AG09309 (cell line): ENCODE measurements around the gene PON3.

Experiments used
- DNase-seq: peaks from one replicate; pipeline ENCODE4 v3.0.0-alpha.2; 2010; ENCODE audit warnings: low read depth
- H3K4me3 ChIP-seq: 2 replicates; pipeline ENCODE4 v1.5.1; 2011; ENCODE audit warnings: mild to moderate bottlenecking, low read depth, low read length, moderate library complexity; ENCODE audit not compliant: control insufficient read depth
- TF ChIP-seq, protein P1 (sequence below): IDR thresholded peaks from 2 replicates; pipeline ENCODE4 v1.5.1; 2011; ENCODE audit warnings: mild to moderate bottlenecking, low read depth, low read length, inconsistent platforms; ENCODE audit not compliant: insufficient read depth, control insufficient read depth; ENCODE audit errors: missing control alignments

The PON3 gene

DNA sequence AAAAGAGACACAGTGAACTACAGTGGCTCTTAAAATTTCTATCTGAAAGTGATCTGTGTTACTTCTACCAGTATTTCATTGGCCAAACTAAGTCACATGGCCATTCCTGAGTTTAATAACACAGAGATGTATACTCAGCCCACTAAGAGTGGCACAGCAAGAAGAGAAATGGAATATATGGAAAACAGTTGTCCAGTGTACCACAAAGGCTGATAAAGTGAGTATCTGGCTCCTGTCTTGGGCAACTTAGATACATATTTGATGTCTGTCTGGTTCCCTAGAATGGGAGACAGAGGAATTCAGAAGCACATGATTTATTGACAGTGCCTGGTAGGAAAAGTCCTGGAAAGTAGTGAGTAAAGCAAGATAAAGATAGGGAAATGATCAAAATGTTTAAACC is 61.7 kb downstream of the PON3 start:
- TF ChIP-seq, protein P1, sequence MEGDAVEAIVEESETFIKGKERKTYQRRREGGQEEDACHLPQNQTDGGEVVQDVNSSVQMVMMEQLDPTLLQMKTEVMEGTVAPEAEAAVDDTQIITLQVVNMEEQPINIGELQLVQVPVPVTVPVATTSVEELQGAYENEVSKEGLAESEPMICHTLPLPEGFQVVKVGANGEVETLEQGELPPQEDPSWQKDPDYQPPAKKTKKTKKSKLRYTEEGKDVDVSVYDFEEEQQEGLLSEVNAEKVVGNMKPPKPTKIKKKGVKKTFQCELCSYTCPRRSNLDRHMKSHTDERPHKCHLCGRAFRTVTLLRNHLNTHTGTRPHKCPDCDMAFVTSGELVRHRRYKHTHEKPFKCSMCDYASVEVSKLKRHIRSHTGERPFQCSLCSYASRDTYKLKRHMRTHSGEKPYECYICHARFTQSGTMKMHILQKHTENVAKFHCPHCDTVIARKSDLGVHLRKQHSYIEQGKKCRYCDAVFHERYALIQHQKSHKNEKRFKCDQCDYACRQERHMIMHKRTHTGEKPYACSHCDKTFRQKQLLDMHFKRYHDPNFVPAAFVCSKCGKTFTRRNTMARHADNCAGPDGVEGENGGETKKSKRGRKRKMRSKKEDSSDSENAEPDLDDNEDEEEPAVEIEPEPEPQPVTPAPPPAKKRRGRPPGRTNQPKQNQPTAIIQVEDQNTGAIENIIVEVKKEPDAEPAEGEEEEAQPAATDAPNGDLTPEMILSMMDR: no peak
- no peak for DNase-seq
- H3K4me3 ChIP-seq: no peak overlapping the region

DNA sequence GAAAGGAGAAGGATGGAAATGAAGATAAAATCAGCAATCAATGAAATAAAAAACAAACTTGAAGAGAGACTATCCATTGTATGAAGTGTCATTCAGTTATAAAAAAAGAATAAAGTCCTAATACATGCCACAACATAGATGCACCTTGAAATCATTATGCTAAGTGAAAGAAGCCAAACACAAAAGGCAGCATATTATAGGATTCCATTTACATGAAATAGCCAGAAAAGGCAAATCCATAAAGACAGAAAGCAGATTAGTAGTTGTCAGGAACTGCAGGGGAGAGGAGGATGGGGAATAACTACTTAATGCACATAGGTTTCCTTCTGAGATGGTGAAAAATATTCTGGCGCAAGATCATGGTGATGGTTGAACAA is 65.2 kb downstream of the PON3 start:
- H3K4me3 ChIP-seq: no peak overlapping the region
- TF ChIP-seq, protein P1: no peak
- no peak for DNase-seq

DNA sequence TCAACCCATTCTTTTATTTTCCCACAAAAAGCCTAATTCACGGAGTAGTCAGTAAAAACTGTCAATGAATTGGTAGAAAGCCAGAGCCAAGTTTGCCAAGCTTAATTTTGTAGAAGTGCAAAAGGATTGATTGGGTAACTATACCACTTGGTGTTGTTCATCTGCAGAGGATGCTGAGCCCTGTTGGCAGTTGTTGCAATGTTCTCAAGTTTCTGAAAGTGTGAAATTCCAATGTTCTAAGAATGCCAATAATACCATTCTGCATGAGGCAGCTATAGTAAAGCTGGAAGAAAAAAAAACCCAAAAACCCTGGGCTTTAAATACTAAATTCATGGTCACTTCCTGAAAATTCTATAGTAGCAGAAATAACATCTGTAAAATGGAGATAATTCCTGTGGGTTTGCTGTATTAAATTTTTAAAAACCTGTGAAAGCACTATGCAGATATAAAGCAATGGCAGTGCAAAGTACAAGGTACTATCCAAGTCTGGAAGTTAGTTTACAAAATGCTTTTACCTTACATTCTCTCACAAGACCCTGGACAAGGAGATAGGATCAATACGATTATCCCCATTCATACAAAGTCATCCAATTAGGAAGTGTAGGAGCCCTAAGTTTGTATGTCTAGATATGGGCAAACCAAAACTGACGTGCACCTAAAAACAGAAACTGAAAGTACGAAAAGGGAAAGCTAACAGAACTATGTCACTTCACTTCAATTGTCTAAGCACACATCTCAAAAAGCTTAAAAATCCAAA is 65.8 kb downstream of the PON3 start:
- no peak overlapping the region for H3K4me3 ChIP-seq
- DNase-seq: no peak
- TF ChIP-seq, protein P1: no peak

DNA sequence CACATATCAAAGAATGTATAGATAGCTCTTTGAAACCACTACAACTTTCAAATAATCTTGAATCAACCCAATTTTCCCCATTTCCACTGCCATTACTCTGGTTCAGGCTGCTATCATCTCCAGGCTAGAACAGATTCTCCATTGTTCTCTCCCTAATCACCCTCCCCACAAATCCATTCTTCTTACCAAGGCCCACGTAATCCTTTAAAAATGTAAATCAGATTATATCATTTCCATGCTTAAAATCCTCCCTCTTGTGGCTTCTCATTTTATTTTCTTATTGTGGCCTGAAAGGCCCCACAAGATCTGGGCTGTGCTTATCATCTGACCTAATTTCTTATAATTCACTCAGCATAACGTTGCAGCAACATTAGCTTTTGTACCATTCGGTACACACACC is 68.8 kb downstream of the PON3 start:
- TF ChIP-seq, protein P1: no peak
- no peak for DNase-seq
- H3K4me3 ChIP-seq: no peak overlapping the region

DNA sequence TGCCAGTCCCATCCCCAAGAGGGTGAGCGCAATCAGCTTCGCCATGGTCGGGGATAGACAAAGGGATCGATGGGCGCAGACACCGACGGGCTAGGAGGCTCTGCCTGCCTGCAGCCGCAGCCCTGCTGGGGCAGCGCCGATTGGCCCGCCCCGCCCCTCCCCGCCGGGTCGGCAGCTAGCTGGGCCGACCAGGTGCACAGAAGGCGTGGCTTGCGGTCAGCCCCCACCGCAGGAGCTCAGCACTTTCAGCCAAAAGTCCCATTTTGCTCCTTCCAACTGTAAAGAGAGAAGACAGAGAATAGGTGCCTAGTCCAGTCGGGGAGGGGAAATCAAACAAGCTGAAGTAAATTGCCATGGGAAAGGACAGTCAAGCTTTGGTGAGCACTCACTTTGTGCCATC is 71.7 kb downstream of the PON3 start, which contains the start of gene PON1:
PON1 (minus strand) TSS at position 102 of the 400 bp plus-strand sequence; CDS start at position 45, 57 bp downstream.
- no peak for DNase-seq
- no peak within 1 kb of the TSS for H3K4me3 ChIP-seq
- TF ChIP-seq, protein P1: no peak

DNA sequence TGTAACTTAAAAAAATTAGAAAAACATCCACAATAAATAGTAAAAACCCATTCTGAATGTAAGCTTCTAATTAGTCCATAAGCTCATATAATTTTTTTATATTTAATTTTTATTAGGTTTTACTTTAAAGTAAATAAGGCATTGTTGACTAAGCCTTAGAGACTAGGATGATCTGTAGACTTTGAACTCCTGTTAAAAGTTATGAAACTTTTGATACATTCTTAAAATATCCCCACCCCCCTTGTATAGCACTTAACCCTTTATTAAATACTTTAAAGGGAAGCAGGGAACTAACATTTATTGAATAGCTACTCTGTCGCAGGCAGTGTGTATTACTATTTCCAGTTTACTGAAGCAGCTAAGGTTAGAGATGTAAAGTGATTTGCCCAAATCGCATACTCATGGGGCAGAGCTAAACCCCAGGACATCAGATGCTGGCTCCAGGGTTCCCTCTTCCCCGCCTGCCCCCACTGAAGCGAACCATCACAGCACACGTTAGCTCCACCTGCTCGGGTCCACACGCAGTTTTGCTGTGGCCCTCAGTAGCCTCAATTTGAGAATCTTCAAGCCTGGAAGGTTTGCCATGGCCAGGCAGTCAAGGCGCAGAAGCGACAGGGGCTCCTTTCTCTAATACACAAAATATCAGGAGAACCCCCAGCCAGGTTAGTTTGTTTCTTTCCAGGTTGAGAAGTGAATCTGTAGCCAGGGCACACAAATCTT is 72.6 kb downstream of the PON3 start:
- TF ChIP-seq, protein P1: no peak
- DNase-seq: no peak
- H3K4me3 ChIP-seq: no peak overlapping the region
